ENCODE data around the gene TWIST1.

GRCh38 chr7:19121977-19122588 lies 4.6 kb upstream of the TWIST1 start:
- TF ChIP-seq ZNF274 (IDR thresholded peaks at IDR 0.05; ENCODE audit: low read depth, low read length) (no peak), YY1 (IDR thresholded peaks at IDR 0.05; ENCODE audit: insufficient read depth, insufficient read length) (no peak), SUZ12 (IDR thresholded peaks at IDR 0.05; ENCODE audit: extremely low read depth, insufficient read depth, insufficient read length) (no peak)

Data from NT2/D1 (cell line).